Endothelial cell of umbilical vein (primary cell): Measurements from ENCODE around the gene POU5F2. TPM values are rescaled to one million over a fixed set of nuclear protein-coding genes. Genes with fewer than 3 reads are reported as not detected.

Experiments
- BruUV-seq: library from RNA; stranded (reverse); fragments of 400-500 nt; replicated peaks from 2 replicates; lab custom pipeline; 2021; lab: Mats Ljungman, UMichigan
- CTCF ChIA-PET: fragments of 300-600, 350-600 bp; sonication (Branson Sonifier 250); formaldehyde crosslinking; loops from one replicate; lab custom pipeline; 2021; ENCODE audit warnings: antibody characterized with exemption, inconsistent platforms; lab: Charles Lee
- POLR2A ChIA-PET: fragments of 300-600, 350-600 bp; sonication (Branson Sonifier 250); formaldehyde crosslinking; loops from one replicate; lab custom pipeline; 2021; ENCODE audit warnings: antibody characterized with exemption, inconsistent platforms; lab: Charles Lee
- DNase-seq: peaks from one replicate; pipeline ENCODE4 v3.0.0-alpha.2; 2011; ENCODE audit warnings: low read depth, low spot score
- FAIRE-seq: peaks from 2 replicates; lab custom pipeline; 2011; peaks lifted over from hg19 to GRCh38; lab: Jason Lieb, UNC
- H2AFZ ChIP-seq: 2 replicates; pipeline ENCODE4 v1.6.0; 2012; ENCODE audit warnings: low read depth, low read length, control low read depth, inconsistent platforms
- H3K27ac ChIP-seq: 2 replicates; pipeline ENCODE4 v1.5.1; 2011; ENCODE audit warnings: low read depth, mild to moderate bottlenecking, control low read depth, low read length, moderate library complexity; ENCODE audit not compliant: insufficient read depth
- H3K27me3 ChIP-seq, 2 experiments: 2 replicates each; pipeline versions ENCODE4 v1.6.0 to v1.6.1; 2011; ENCODE audit warnings: low read length in 2 of 2, mixed read lengths in 1 of 2; ENCODE audit not compliant: control insufficient read depth in 2 of 2, insufficient read depth in 2 of 2
- H3K36me3 ChIP-seq, 2 experiments: 2 replicates in 1 of 2; 3 replicates in 1 of 2; pipeline ENCODE4 v1.5.1; 2011; ENCODE audit warnings: low read length in 2 of 2, mild to moderate bottlenecking in 1 of 2, moderate library complexity in 1 of 2; ENCODE audit not compliant: control insufficient read depth in 2 of 2, insufficient read depth in 2 of 2; ENCODE audit errors: extremely low read depth in 1 of 2
- H3K4me1 ChIP-seq: 3 replicates; pipeline ENCODE4 v1.5.1; 2011; ENCODE audit warnings: mild to moderate bottlenecking, low read length; ENCODE audit not compliant: control insufficient read depth, insufficient read depth; ENCODE audit errors: extremely low read depth
- H3K4me2 ChIP-seq: 2 replicates; pipeline ENCODE4 v1.6.1; 2011; ENCODE audit warnings: low read length, control low read depth, mixed read lengths; ENCODE audit not compliant: insufficient read depth
- H3K4me3 ChIP-seq, 3 experiments: fragments of 200-600 bp in 1 of 3; sonication (generic), shearing (Covaris generic) in 1 of 3; replicated peaks in 1 of 3; 2 replicates each; pipeline ENCODE4 v1.5.1; 2011 to 2016; ENCODE audit warnings: control low read depth in 3 of 3, low read length in 3 of 3, mild to moderate bottlenecking in 2 of 3, inconsistent platforms in 1 of 3, low read depth in 1 of 3, moderate library complexity in 1 of 3; ENCODE audit not compliant: insufficient read depth in 1 of 3
- H3K79me2 ChIP-seq: 2 replicates; pipeline ENCODE4 v1.6.0; 2012; ENCODE audit warnings: low read length, inconsistent platforms; ENCODE audit not compliant: control insufficient read depth, insufficient read depth
- H3K9ac ChIP-seq: replicated peaks from 2 replicates; pipeline ENCODE3; 2011; ENCODE audit warnings: low read length, control low read depth; ENCODE audit not compliant: insufficient read depth; ENCODE audit errors: extremely low read depth
- H3K9me1 ChIP-seq: replicated peaks from 3 replicates; pipeline ENCODE4 v1.6.0; 2011; ENCODE audit warnings: mild to moderate bottlenecking, low read length; ENCODE audit not compliant: control insufficient read depth, insufficient read depth; ENCODE audit errors: extremely low read depth
- H3K9me3 ChIP-seq: replicated peaks from 2 replicates; pipeline ENCODE4 v1.5.1; 2012; ENCODE audit warnings: low read length, inconsistent platforms; ENCODE audit not compliant: control insufficient read depth, insufficient read depth
- H4K20me1 ChIP-seq: replicated peaks from 2 replicates; pipeline ENCODE3; 2011; ENCODE audit warnings: mild to moderate bottlenecking, low read length; ENCODE audit not compliant: control insufficient read depth, insufficient read depth; ENCODE audit errors: extremely low read depth
- CTCF ChIP-seq, 2 donors: IDR thresholded peaks; 1 replicate in 1 of 2; 2 replicates in 1 of 2; pipeline ENCODE4 v1.5.1; 2011; ENCODE audit warnings: low read length in 2 of 2, mild to moderate bottlenecking in 2 of 2, moderate library complexity in 2 of 2, control low read depth in 1 of 2, inconsistent platforms in 1 of 2, low read depth in 1 of 2; ENCODE audit not compliant: insufficient read depth in 1 of 2; ENCODE audit errors: extremely low read depth in 1 of 2
- EZH2 ChIP-seq: IDR thresholded peaks from 2 replicates; pipeline ENCODE4 v1.6.1; 2012; ENCODE audit warnings: borderline replicate concordance, low read depth, mild to moderate bottlenecking, moderate library complexity, low read length, inconsistent platforms; ENCODE audit not compliant: severe bottlenecking
- FOS ChIP-seq: IDR thresholded peaks from 2 replicates; pipeline ENCODE4 v1.6.1; 2011; ENCODE audit warnings: mild to moderate bottlenecking, low read length, moderate library complexity, borderline replicate concordance; ENCODE audit not compliant: insufficient read depth
- GATA2 ChIP-seq: IDR thresholded peaks from 2 replicates; pipeline ENCODE4 v1.7.0; 2011; ENCODE audit warnings: low read depth, mild to moderate bottlenecking, moderate library complexity, mixed read lengths, low read length; ENCODE audit not compliant: insufficient read length, insufficient read depth
- JUN ChIP-seq: IDR thresholded peaks from 2 replicates; pipeline ENCODE4 v1.6.1; 2011; ENCODE audit warnings: borderline replicate concordance, low read depth; ENCODE audit not compliant: insufficient read length, insufficient read depth
- MAX ChIP-seq: IDR thresholded peaks from 2 replicates; pipeline ENCODE4 v1.6.1; 2011; ENCODE audit not compliant: insufficient read depth, insufficient read length
- MYC ChIP-seq: IDR thresholded peaks from one replicate; pipeline ENCODE4 v1.6.1; 2011; ENCODE audit warnings: mild to moderate bottlenecking, low read depth, low read length
- POLR2A ChIP-seq: IDR thresholded peaks from 2 replicates; pipeline ENCODE4 v1.6.1; 2012; ENCODE audit warnings: low read depth, mild to moderate bottlenecking, control low read depth, low read length
- POLR2AphosphoS5 ChIP-seq: IDR thresholded peaks from 2 replicates; pipeline ENCODE4 v1.6.1; 2012; ENCODE audit warnings: low read depth, mild to moderate bottlenecking, control low read depth, low read length, moderate library complexity; ENCODE audit not compliant: insufficient read depth
- dilution Hi-C: fragments of 300-500 bp; cut with MboI; formaldehyde crosslinking; loops from one replicate; pipeline ENCODE4 v1.15.0; 2019; ENCODE audit warnings: low sequenced_read_pairs; ENCODE audit not compliant: extremely low pct_ligation_motif_present
- intact Hi-C: fragments of 100-400 bp; cut with micrococcal nuclease; formaldehyde crosslinking; loops from one replicate; pipeline ENCODE4 v1.10.0; 2022
- polyA plus RNA-seq, 4 experiments: library from polyadenylated mRNA; depleted of rRNA in 3 of 4; stranded (reverse) in 3 of 4; unstranded in 1 of 4; fragments of >200 nt; gene quantifications; 2 replicates each; pipeline versions ENCODE4 v1.2.1 to v1.2.3, GENCODE V29; 2011 to 2012; ENCODE audit warnings: missing spikeins in 1 of 4
- total RNA-seq: library from RNA; stranded (reverse); gene quantifications from 2 replicates; pipeline ENCODE4 v1.2.3, GENCODE V29; 2021

The POU5F2 gene
- total and polyA plus RNA-seq, 2 donors (not counting 3 experiments of a cell fraction or from before 2014, with no cell fraction given) = 0.11 to 1.2 TPM

- no peaks in the 10 kb centered on the region for H3K4me1 ChIP-seq
- H3K27me3 ChIP-seq = no peaks in the 10 kb centered on the region
- intact Hi-C loops = loop anchor here (5.0 kb wide), 1 partner anchor 94 kb away; no protein-coding TSS in a partner anchor
- H3K9me3 ChIP-seq = no peaks in the 10 kb centered on the region
- H3K9ac ChIP-seq = no peak overlapping the region
- no peak for TF ChIP-seq JUN
- TF ChIP-seq FOS = no peak
- no peak for TF ChIP-seq MYC
- TF ChIP-seq POLR2A = no peak
- no peak for TF ChIP-seq CTCF (IDR thresholded peaks at IDR 0.05; ENCODE audit: extremely low read depth in 1 of 2, insufficient read depth in 1 of 2, low read depth in 1 of 2, low read length in 2 of 2)
- no peak for TF ChIP-seq MAX
- TF ChIP-seq GATA2 = no peak
- no peak for TF ChIP-seq POLR2AphosphoS5
- no peak for TF ChIP-seq EZH2
- no peaks in the 10 kb centered on the region for H3K79me2 ChIP-seq
- DNase-seq (no peak), FAIRE-seq (no peak)
- no peaks in the 10 kb centered on the region for H4K20me1 ChIP-seq
- no peak overlapping the region for H2AFZ ChIP-seq
- ChIA-PET CTCF (interaction anchor here (0.6 kb wide), 1 partner anchor 40 kb away, joined by 4 read pairs; no protein-coding TSS in a partner anchor), POLR2A (interaction anchor here (0.6 kb wide), 1 partner anchor 10 kb away, joined by 3 read pairs; no protein-coding TSS in a partner anchor)
- no peak overlapping the region for H3K27ac ChIP-seq
- H3K36me3 ChIP-seq = no peaks in the 10 kb centered on the region
- no peaks in the 10 kb centered on the region for H3K9me1 ChIP-seq
- H3K4me3 ChIP-seq = no peak overlapping the region
- no peak overlapping the region for H3K4me2 ChIP-seq
- no TSS peak for BruUV-seq
- dilution Hi-C loops = no loop called here
Observed at GRCh38 chr5:93716453-93716852, 24.9 kb downstream of the POU5F2 start.
